GM10266 (cell line): ENCODE data around the gene ALG9.
"Not testable (repeated sequence)": the region's sequence is repeated elsewhere in the genome, so short reads cannot be mapped to it uniquely, and the experiment has no call there.

ENCODE experiments used
- DNase-seq: peaks from one replicate; pipeline ENCODE4 v3.0.0; 2012; ENCODE audit errors: extremely low spot score
- TF ChIP-seq, protein P1 (sequence below): IDR thresholded peaks from 2 replicates; pipeline ENCODE4 v1.5.1; 2012; ENCODE audit warnings: mild to moderate bottlenecking, low read depth; ENCODE audit not compliant: control insufficient read depth, insufficient read depth; ENCODE audit errors: missing control alignments

Gene ALG9

GRCh38 chr11:111785886-111786412 is 85.4 kb downstream of the ALG9 start:
- no peak for DNase-seq

GRCh38 chr11:111785076-111785475 is 86.3 kb downstream of the ALG9 start:
- TF ChIP-seq, protein P1, sequence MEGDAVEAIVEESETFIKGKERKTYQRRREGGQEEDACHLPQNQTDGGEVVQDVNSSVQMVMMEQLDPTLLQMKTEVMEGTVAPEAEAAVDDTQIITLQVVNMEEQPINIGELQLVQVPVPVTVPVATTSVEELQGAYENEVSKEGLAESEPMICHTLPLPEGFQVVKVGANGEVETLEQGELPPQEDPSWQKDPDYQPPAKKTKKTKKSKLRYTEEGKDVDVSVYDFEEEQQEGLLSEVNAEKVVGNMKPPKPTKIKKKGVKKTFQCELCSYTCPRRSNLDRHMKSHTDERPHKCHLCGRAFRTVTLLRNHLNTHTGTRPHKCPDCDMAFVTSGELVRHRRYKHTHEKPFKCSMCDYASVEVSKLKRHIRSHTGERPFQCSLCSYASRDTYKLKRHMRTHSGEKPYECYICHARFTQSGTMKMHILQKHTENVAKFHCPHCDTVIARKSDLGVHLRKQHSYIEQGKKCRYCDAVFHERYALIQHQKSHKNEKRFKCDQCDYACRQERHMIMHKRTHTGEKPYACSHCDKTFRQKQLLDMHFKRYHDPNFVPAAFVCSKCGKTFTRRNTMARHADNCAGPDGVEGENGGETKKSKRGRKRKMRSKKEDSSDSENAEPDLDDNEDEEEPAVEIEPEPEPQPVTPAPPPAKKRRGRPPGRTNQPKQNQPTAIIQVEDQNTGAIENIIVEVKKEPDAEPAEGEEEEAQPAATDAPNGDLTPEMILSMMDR = no peak
- no peak for DNase-seq

More at GRCh38 chr11:111785886-111786412, 85.4 kb downstream of the ALG9 start:
- TF ChIP-seq, protein P1 = no peak

- not testable (repeated sequence) for DNase-seq
Observed at GRCh38 chr11:111784311-111784710, 87.1 kb downstream of the ALG9 start.

DNA sequence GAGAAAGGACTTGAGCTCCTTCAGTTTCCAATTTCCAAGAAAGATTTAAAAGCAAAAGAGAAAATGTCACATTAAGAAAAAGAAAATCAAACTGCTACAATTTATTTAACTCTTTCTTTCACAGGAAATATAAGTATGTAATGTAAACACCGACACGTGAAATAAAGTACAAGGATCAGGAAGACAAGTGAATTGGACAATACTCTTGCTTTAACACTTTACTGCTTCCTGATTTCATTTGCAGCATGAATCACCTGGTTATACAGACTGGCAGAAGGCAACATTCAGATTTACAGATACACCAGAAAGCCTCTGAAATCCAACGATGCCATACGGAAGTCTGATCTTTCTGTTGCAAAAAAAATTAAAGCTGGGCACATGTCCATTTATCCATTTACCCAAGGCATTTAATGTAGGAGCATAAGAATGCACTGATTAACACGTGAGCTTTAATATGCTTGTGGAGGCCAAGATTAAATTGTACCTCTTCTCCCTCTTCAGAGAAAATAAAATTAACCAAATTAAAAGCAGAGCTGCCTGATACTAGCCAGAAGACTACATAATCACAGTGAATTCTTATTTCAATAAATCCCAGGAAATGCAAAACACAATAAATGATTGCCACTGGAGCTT is 89.2 kb downstream of the ALG9 start:
- TF ChIP-seq, protein P1 = no peak
- no peak for DNase-seq

GRCh38 chr11:111779118-111779517 is 92.3 kb downstream of the ALG9 start:
- no peak for DNase-seq
- TF ChIP-seq, protein P1 = no peak

- TF ChIP-seq, protein P1 = no peak
- DNase-seq = no peak
Observed at GRCh38 chr11:111778047-111778558, 93.3 kb downstream of the ALG9 start.

DNA sequence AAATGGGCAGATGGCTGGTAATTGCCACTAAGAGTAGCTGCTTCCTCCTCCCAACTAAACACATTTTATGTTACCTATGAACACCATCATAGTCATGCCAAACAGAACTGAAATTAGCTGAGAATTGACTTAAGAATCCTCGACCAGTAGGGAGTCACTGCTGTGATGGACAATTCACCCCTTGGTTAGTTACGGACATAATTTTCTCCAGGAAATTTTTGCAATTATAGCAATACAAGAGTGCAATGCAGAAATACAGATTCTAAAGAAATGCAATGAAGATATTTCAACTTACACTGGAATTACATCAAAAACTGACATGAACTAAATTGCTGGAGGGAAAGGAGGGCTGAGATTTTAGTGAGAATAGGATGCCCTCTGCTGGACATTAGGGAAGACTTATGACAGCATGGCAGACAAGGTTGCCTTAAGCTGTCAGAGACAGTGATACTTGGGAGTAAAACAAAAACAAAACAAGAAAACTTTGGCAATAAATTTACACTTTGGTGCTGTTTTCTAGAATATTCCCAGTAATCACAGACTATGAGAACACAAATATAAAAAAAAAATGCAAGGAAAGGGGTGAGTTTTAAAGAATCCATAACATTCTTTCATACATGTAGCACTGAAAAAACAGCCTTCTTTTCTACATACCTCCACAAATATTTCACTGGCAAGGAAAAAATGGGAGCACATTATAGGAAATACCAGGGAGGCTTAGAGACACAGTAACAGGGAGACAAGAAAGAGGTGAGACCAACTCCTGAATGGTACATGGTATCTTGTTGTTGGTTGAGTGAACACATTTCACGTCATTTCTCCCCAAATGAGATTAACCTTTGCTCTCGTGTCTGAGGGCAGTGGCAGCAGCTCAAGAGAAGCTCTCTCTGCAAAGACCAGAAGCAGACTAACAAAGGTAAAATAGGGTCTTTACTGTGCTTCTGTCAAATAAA is 94.0 kb downstream of the ALG9 start:
- TF ChIP-seq, protein P1 = peak; percentile 78
- peak; percentile 64 for DNase-seq
